H1 (cell line): ENCODE results near the gene ARL2. TPM values are rescaled to one million over a fixed set of nuclear protein-coding genes. Genes with fewer than 3 reads are reported as not detected.

Experiments used
- CTCF ChIA-PET: fragments of 300-600 bp; sonication (Branson Sonifier 250); formaldehyde crosslinking; loops from one replicate; lab custom pipeline; 2021; ENCODE audit not compliant: partially characterized antibody; lab: Charles Lee
- POLR2A ChIA-PET: fragments of 300-600 bp; sonication (Branson Sonifier 250); formaldehyde crosslinking; loops from one replicate; lab custom pipeline; 2021; ENCODE audit warnings: inconsistent platforms; ENCODE audit not compliant: partially characterized antibody; lab: Charles Lee
- DNase-seq, 2 experiments: peaks; one replicate each; pipeline versions ENCODE4 v3.0.0 to v3.0.0-alpha.2; 2010 to 2022; ENCODE audit warnings: low spot score in 2 of 2, low read depth in 1 of 2, mixed read lengths in 1 of 2
- FAIRE-seq: peaks from 2 replicates; lab custom pipeline; 2011; peaks lifted over from hg19 to GRCh38; lab: Jason Lieb, UNC
- H2AFZ ChIP-seq: 2 replicates; pipeline ENCODE4 v1.8.1; 2012; ENCODE audit warnings: low read length, inconsistent platforms
- H2AK5ac ChIP-seq: 2 replicates; pipeline ENCODE4 v1.6.1; 2013; ENCODE audit warnings: low read depth, low read length
- H2BK120ac ChIP-seq: replicated peaks from 2 replicates; pipeline ENCODE3; 2013; ENCODE audit warnings: low read depth, low read length, inconsistent platforms
- H2BK12ac ChIP-seq: 2 replicates; pipeline ENCODE4 v1.6.1; 2013; ENCODE audit warnings: low read depth, low read length
- H2BK15ac ChIP-seq: 2 replicates; pipeline ENCODE4 v1.6.1; 2013; ENCODE audit warnings: low read length
- H2BK20ac ChIP-seq: 2 replicates; pipeline ENCODE4 v1.6.1; 2013; ENCODE audit warnings: low read length
- H2BK5ac ChIP-seq: 2 replicates; pipeline ENCODE4 v1.6.1; 2013; ENCODE audit warnings: low read depth, low read length
- H3K14ac ChIP-seq: 2 replicates; pipeline ENCODE4 v1.6.1; 2013; ENCODE audit warnings: inconsistent platforms; ENCODE audit not compliant: insufficient read length
- H3K18ac ChIP-seq: 2 replicates; pipeline ENCODE4 v1.6.1; 2013; ENCODE audit warnings: low read length; ENCODE audit errors: extremely low read depth
- H3K23ac ChIP-seq: 2 replicates; pipeline ENCODE4 v1.6.1; 2013; ENCODE audit warnings: inconsistent platforms; ENCODE audit not compliant: insufficient read length
- H3K23me2 ChIP-seq: 2 replicates; pipeline ENCODE4 v1.6.1; 2013; ENCODE audit warnings: low read depth, low read length
- H3K27ac ChIP-seq: 2 replicates; pipeline ENCODE4 v1.6.1; 2011; ENCODE audit warnings: low read depth, low read length, inconsistent platforms
- H3K27me3 ChIP-seq, 4 experiments: replicated peaks in 1 of 4; 1 replicate in 1 of 4; 2 replicates in 3 of 4; pipeline versions ENCODE4 v1.6.1 to v1.8.1; 2011 to 2013; ENCODE audit warnings: low read length in 3 of 4, mild to moderate bottlenecking in 3 of 4, inconsistent platforms in 2 of 4, mixed read lengths in 2 of 4, moderate library complexity in 1 of 4; ENCODE audit not compliant: control insufficient read depth in 3 of 4, insufficient read depth in 3 of 4; ENCODE audit errors: extremely low read depth in 1 of 4
- H3K36me3 ChIP-seq, 4 experiments: 2 replicates each; pipeline versions ENCODE4 v1.6.1 to v1.8.1; 2011 to 2013; ENCODE audit warnings: mild to moderate bottlenecking in 4 of 4, low read length in 3 of 4, moderate library complexity in 2 of 4, control low read depth in 1 of 4, inconsistent platforms in 1 of 4; ENCODE audit not compliant: insufficient read depth in 4 of 4, control insufficient read depth in 2 of 4
- H3K4ac ChIP-seq: replicated peaks from 2 replicates; pipeline ENCODE3; 2013; ENCODE audit warnings: low read length, low read depth, mixed read lengths, inconsistent platforms; ENCODE audit not compliant: insufficient read length
- H3K4me1 ChIP-seq, 4 experiments: replicated peaks in 1 of 4; 1 replicate in 1 of 4; 2 replicates in 3 of 4; pipeline versions ENCODE4 v1.6.1 to v1.8.1; 2011 to 2013; ENCODE audit warnings: low read length in 3 of 4, inconsistent platforms in 2 of 4, mixed read lengths in 1 of 4; ENCODE audit not compliant: insufficient read depth in 4 of 4, control insufficient read depth in 3 of 4
- H3K4me2 ChIP-seq, 2 experiments: 2 replicates each; pipeline versions ENCODE4 v1.6.1 to v1.8.1; 2011 to 2013; ENCODE audit warnings: low read depth in 2 of 2, low read length in 2 of 2, control low read depth in 1 of 2, inconsistent platforms in 1 of 2, mild to moderate bottlenecking in 1 of 2; ENCODE audit not compliant: insufficient read depth in 1 of 2
- H3K4me3 ChIP-seq, 4 experiments: fragments of 200-600, 300-600 bp in 1 of 4; sonication (generic), shearing (Covaris generic), sonication (Bioruptor Twin) in 1 of 4; 2 replicates each; pipeline versions ENCODE4 v1.5.1 to v1.8.1; 2011 to 2016; ENCODE audit warnings: low read length in 4 of 4, low read depth in 3 of 4, control low read depth in 2 of 4, inconsistent platforms in 2 of 4, mild to moderate bottlenecking in 2 of 4, mixed read lengths in 1 of 4, moderate library complexity in 1 of 4; ENCODE audit not compliant: insufficient read depth in 2 of 4; ENCODE audit errors: extremely low read depth in 1 of 4
- H3K56ac ChIP-seq: replicated peaks from 2 replicates; pipeline ENCODE3; 2013; ENCODE audit warnings: low read depth, mild to moderate bottlenecking, mixed read lengths, low read length, inconsistent platforms; ENCODE audit not compliant: insufficient read length
- H3K79me1 ChIP-seq: 2 replicates; pipeline ENCODE4 v1.6.1; 2013; ENCODE audit warnings: low read depth, low read length, control low read depth
- H3K79me2 ChIP-seq, 2 experiments: 2 replicates each; pipeline versions ENCODE4 v1.6.1 to v1.8.1; 2012 to 2013; ENCODE audit warnings: low read length in 2 of 2, mild to moderate bottlenecking in 2 of 2, inconsistent platforms in 1 of 2; ENCODE audit not compliant: insufficient read depth in 2 of 2, control insufficient read depth in 1 of 2
- H3K9ac ChIP-seq, 4 experiments: replicated peaks in 1 of 4; 1 replicate in 1 of 4; 2 replicates in 3 of 4; pipeline versions ENCODE4 v1.6.1 to v1.8.1; 2011 to 2013; ENCODE audit warnings: low read depth in 3 of 4, low read length in 3 of 4, control low read depth in 2 of 4, mild to moderate bottlenecking in 2 of 4, moderate library complexity in 2 of 4, inconsistent platforms in 1 of 4; ENCODE audit errors: extremely low read depth in 1 of 4
- H3K9me3 ChIP-seq, 2 experiments: 2 replicates each; pipeline versions ENCODE4 v1.6.1 to v1.8.1; 2012 to 2013; ENCODE audit warnings: mild to moderate bottlenecking in 2 of 2, moderate library complexity in 2 of 2, control low read depth in 1 of 2, inconsistent platforms in 1 of 2, low read depth in 1 of 2, low read length in 1 of 2, mixed read lengths in 1 of 2; ENCODE audit not compliant: insufficient read depth in 2 of 2
- H4K20me1 ChIP-seq, 2 experiments: replicated peaks in 1 of 2; 2 replicates each; pipeline versions ENCODE3 to v1.8.1; 2011 to 2013; ENCODE audit warnings: inconsistent platforms in 2 of 2, low read length in 2 of 2, mild to moderate bottlenecking in 1 of 2; ENCODE audit not compliant: insufficient read depth in 2 of 2, control insufficient read depth in 1 of 2
- H4K5ac ChIP-seq: 2 replicates; pipeline ENCODE4 v1.6.1; 2013; ENCODE audit warnings: low read length, low read depth, mixed read lengths, inconsistent platforms; ENCODE audit not compliant: insufficient read length
- H4K8ac ChIP-seq: 2 replicates; pipeline ENCODE4 v1.8.0; 2013; ENCODE audit warnings: mild to moderate bottlenecking, moderate library complexity, low read length, inconsistent platforms; ENCODE audit not compliant: insufficient read depth; ENCODE audit errors: extremely low read depth
- H4K91ac ChIP-seq: replicated peaks from 2 replicates; pipeline ENCODE3; 2013; ENCODE audit warnings: low read length, mixed read lengths, inconsistent platforms; ENCODE audit not compliant: insufficient read length
- CREB1 ChIP-seq: IDR thresholded peaks from 2 replicates; pipeline ENCODE4 v1.6.1; 2012; ENCODE audit warnings: inconsistent platforms
- CTBP2 ChIP-seq: IDR thresholded peaks from 2 replicates; pipeline ENCODE4 v1.7.0; 2011; ENCODE audit warnings: borderline replicate concordance, mild to moderate bottlenecking, moderate library complexity, mixed read lengths, low read length; ENCODE audit not compliant: insufficient read depth, insufficient read length
- KDM1A ChIP-seq: fragments of 200-600, 300-600 bp; sonication (generic); IDR thresholded peaks from 2 replicates; pipeline ENCODE4 v1.7.1; 2016; ENCODE audit warnings: mild to moderate bottlenecking, low read length, borderline replicate concordance
- NANOG ChIP-seq: IDR thresholded peaks from 2 replicates; pipeline ENCODE4 v1.6.1; 2011; ENCODE audit warnings: low read length, low read depth, mild to moderate bottlenecking, inconsistent platforms; ENCODE audit not compliant: insufficient read depth, poor library complexity, severe bottlenecking
- POLR2A ChIP-seq, 2 experiments: IDR thresholded peaks; 1 replicate in 1 of 2; 2 replicates in 1 of 2; pipeline ENCODE4 v1.6.1; 2011; ENCODE audit warnings: low read depth in 2 of 2, low read length in 2 of 2, mild to moderate bottlenecking in 2 of 2; ENCODE audit errors: control extremely low read depth in 1 of 2
- SIN3A ChIP-seq, 2 experiments: IDR thresholded peaks in 1 of 2; conservative IDR thresholded peaks in 1 of 2; 2 replicates each; pipeline ENCODE4 v1.6.1; 2011 to 2012; ENCODE audit warnings: low read length in 2 of 2, improper control_type of control experiment in 1 of 2, low read depth in 1 of 2, mild to moderate bottlenecking in 1 of 2
- SIRT6 ChIP-seq: IDR thresholded peaks from one replicate; pipeline ENCODE4 v1.7.1; 2012; ENCODE audit warnings: low read length, inconsistent platforms
- SIX5 ChIP-seq: IDR thresholded peaks from 2 replicates; pipeline ENCODE4 v1.6.1; 2011; ENCODE audit warnings: mild to moderate bottlenecking, low read depth, low read length
- SP2 ChIP-seq: IDR thresholded peaks from 2 replicates; pipeline ENCODE4 v1.6.1; 2012; ENCODE audit warnings: mild to moderate bottlenecking, low read length, inconsistent platforms
- TBP ChIP-seq: IDR thresholded peaks from 2 replicates; pipeline ENCODE4 v1.6.1; 2011; ENCODE audit warnings: low read depth, low read length, improper control_type of control experiment
- WGBS, 2 experiments: shearing (Covaris generic) in 1 of 2; methylation state at CpG; one replicate each; pipeline versions ENCODE4 v1.1.6 to v1.1.7; 2013 to 2015; ENCODE audit warnings: low lambda C conversion rate in 2 of 2, mixed read lengths in 2 of 2, inconsistent platforms in 1 of 2, low coverage in 1 of 2, missing lambda C conversion rate in 1 of 2; ENCODE audit not compliant: insufficient replicate concordance in 2 of 2, insufficient coverage in 1 of 2, insufficient read length in 1 of 2; ENCODE audit errors: extremely low coverage in 1 of 2, missing lambda C conversion rate in 1 of 2; 5-methylcytosine and 5-hydroxymethylcytosine counted together
- polyA plus RNA-seq, 7 experiments: library from polyadenylated mRNA; depleted of rRNA in 3 of 7; stranded (reverse) in 5 of 7; unstranded in 2 of 7; fragments of >200 nt in 5 of 7; fragments of 200-250 nt in 2 of 7; gene quantifications; 1 replicate in 5 of 7; 2 replicates in 1 of 7; 4 replicates in 1 of 7; pipeline versions ENCODE4 v1.2.1 to v1.2.3, GENCODE V29; 2011 to 2013; ENCODE audit warnings: missing spikeins in 2 of 7, mixed read lengths in 2 of 7
- total RNA-seq: library from RNA; stranded (reverse); fragmentation: NEBNext Ultra II Directional; extraction: Animal tissue kit (Norgen Biotek cat#: 25700); gene quantifications from 2 replicates; pipeline ENCODE4 v1.2.1, GENCODE V29; 2021
- TF ChIP-seq, protein P1 (sequence below): IDR thresholded peaks from 2 replicates; pipeline ENCODE4 v1.6.1; 2012; ENCODE audit warnings: inconsistent platforms

The ARL2 gene
- total and polyA plus RNA-seq, 2 of the 8 experiments (the other 6 are each of a cell fraction or from before 2014, with no cell fraction given) = 186 to 535 TPM

DNA sequence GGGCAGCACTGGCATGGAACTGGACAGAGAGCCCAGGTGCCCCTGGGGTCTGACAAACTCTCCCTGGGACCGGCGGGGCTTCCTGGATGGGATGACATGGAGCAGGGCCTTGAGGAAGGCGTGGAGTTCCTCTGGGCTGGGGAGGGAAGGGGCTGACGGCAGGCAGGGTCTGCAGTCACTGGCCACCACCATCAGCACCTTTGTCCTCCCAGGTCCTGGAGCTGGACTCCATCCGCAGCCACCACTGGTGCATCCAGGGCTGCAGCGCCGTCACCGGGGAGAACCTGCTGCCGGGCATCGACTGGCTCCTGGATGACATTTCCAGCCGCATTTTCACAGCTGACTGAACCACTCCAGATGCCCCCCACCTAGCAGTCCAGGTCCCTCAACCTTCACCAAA, 7.5 kb downstream of the ARL2 start:
- Histone ChIP-seq H3K79me2 (peaks cover 0 to 3% of the 10 kb centered on the region in 2 experiments; a peak in 1 of 4 replicates), H3K18ac (no peak overlapping the region), H4K20me1 (peaks cover 3 to 7% of the 10 kb centered on the region in 2 experiments), H4K5ac (no peak overlapping the region), H3K14ac (no peak overlapping the region), H2BK12ac (no peak overlapping the region), H3K23me2 (no peaks in the 10 kb centered on the region), H2AK5ac (no peak overlapping the region), H3K9me3 (no peaks in the 10 kb centered on the region), H2AFZ (no peak overlapping the region), H2BK120ac (no peak overlapping the region), H4K8ac (no peak overlapping the region), H3K56ac (no peak overlapping the region), H3K4me2 (no peak overlapping the region), H2BK20ac (no peak overlapping the region), H3K9ac (no peak overlapping the region), H4K91ac (no peak overlapping the region), H3K36me3 (peaks cover 3 to 28% (median 18%) of the 10 kb centered on the region in 4 experiments; a peak in 6 of 8 replicates), H2BK5ac (no peak overlapping the region), H3K4me3 (no peak overlapping the region), H3K27me3 (no peaks in the 10 kb centered on the region), H3K79me1 (no peaks in the 10 kb centered on the region), H3K27ac (no peak overlapping the region), H3K4ac (no peak overlapping the region), H2BK15ac (no peak overlapping the region), H3K23ac (no peak overlapping the region), H3K4me1 (no peaks in the 10 kb centered on the region)
- no peak for TF ChIP-seq SIN3A (conservative IDR thresholded peaks at IDR 0.05 in 1 of 2, IDR thresholded peaks at IDR 0.05 in 1 of 2; ENCODE audit: low read depth in 1 of 2, low read length in 2 of 2)
- TF ChIP-seq SIX5 = no peak
- no peak for TF ChIP-seq SP2
- no peak for TF ChIP-seq TBP
- TF ChIP-seq CTBP2 = no peak
- TF ChIP-seq NANOG = no peak
- TF ChIP-seq SIRT6 = no peak
- no peak for TF ChIP-seq KDM1A
- TF ChIP-seq, protein P1, sequence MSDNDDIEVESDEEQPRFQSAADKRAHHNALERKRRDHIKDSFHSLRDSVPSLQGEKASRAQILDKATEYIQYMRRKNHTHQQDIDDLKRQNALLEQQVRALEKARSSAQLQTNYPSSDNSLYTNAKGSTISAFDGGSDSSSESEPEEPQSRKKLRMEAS = no peak
- TF ChIP-seq POLR2A (IDR thresholded peaks at IDR 0.05; ENCODE audit: control extremely low read depth in 1 of 2, low read depth in 2 of 2, low read length in 2 of 2) = no peak
- TF ChIP-seq CREB1 = no peak
- FAIRE-seq (no peak), DNase-seq (no peak)
- 91% methylated on average over 11 of the region's 11 CpGs; no CpG with 5 or more reads in 1 of the 2 experiments for WGBS, 2 experiments
- POLR2A ChIA-PET = no interaction called here
- CTCF ChIA-PET = interaction anchor here (0.6 to 1.8 kb wide), 4 partner anchors 8 to 97 kb away, joined by 3 to 11 read pairs (median 4); partner anchors contain the start of genes ARL2 and SAC3D1
